WI38 (cell line): ENCODE results near the gene CACNB1.

Experiments used
- H3K4me3 ChIP-seq: 2 replicates; pipeline ENCODE4 v1.5.1; 2011; ENCODE audit warnings: low read depth, mild to moderate bottlenecking, control low read depth, low read length
- CTCF ChIP-seq: IDR thresholded peaks from 2 replicates; pipeline ENCODE4 v1.5.1; 2012; ENCODE audit warnings: low read depth, mild to moderate bottlenecking, control low read depth, low read length

The CACNB1 gene

DNA sequence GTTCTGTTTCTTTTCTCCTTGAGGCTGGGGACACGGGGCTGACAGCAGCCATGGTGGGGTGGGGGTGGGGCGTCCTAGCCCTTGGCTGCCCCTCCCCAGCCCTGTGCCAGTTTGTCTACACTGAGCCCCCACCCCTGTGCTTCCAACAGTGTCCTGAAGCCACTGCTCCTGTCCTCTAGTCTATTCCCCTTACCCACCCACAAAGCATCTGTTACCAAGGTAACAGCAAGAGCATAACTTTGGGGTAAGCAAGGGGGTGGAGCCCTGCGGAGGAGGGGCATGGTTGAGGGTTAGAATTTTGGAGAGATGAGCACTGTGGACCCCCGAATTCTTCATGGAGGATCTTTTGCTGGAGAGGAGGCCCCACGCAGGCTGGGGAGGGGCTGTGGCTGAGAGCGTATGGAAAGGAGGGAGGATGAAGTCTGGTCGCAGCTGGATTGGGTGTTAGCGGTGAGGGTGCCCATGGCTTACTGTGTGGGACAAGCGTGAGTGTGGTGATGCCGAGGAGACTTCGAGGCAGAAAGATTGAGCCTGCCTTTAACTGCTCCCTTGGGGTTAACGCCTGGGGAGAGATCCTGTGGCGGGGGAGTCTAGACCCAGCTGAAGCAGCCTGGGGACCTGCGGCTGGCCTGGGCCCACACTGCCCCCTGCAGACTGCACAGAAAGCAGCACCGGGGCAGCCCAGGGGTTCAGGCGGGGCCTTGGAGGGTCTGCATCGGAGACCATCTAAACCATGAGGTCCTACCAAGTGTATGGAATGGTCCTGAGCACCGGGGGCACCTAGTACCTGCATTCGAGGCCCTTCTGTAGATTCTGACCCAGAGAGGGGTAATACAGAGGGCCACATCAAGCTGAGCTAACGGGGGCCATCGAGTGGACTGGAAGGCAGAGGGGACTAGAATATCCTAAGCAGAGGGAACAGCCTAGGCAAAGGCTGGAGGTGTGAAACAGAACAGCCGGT, 34.4 kb upstream of the CACNB1 start:
- H3K4me3 ChIP-seq = no peak overlapping the region
- TF ChIP-seq CTCF = peak; percentile 77

DNA sequence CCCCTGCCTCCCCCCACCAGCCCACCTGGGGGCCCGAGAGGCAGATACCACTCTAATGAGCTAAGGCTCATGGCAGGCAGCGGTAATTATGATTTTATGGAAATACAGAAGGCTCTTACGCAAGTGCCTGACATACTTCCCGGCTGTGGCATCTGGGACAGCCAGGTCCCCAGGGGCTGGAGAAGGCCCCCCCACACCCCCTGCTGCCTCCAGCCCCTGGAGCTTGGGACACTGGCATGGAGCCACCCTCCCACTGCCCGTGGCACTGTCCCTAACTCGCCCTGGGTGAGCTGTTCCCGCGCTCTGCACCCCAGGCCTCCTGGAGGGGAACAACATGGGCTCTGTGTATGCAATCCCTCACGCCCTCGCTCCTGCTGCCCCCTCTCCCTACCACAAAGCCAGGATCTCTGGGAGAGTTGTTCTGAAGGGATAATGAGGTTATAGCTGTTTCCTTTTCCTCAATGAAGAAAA, 33.7 kb upstream of the CACNB1 start:
- no peak for TF ChIP-seq CTCF
- H3K4me3 ChIP-seq = no peak overlapping the region

GRCh38 chr17:39230361-39230760, 32.9 kb upstream of the CACNB1 start:
- no peak overlapping the region for H3K4me3 ChIP-seq
- TF ChIP-seq CTCF = no peak

- no peak for TF ChIP-seq CTCF
- no peak overlapping the region for H3K4me3 ChIP-seq
Measured at GRCh38 chr17:39229274-39229913, 31.9 kb upstream of the CACNB1 start.

- H3K4me3 ChIP-seq = no peak overlapping the region
- TF ChIP-seq CTCF = no peak
Measured at GRCh38 chr17:39227364-39227919, 30.0 kb upstream of the CACNB1 start.

DNA sequence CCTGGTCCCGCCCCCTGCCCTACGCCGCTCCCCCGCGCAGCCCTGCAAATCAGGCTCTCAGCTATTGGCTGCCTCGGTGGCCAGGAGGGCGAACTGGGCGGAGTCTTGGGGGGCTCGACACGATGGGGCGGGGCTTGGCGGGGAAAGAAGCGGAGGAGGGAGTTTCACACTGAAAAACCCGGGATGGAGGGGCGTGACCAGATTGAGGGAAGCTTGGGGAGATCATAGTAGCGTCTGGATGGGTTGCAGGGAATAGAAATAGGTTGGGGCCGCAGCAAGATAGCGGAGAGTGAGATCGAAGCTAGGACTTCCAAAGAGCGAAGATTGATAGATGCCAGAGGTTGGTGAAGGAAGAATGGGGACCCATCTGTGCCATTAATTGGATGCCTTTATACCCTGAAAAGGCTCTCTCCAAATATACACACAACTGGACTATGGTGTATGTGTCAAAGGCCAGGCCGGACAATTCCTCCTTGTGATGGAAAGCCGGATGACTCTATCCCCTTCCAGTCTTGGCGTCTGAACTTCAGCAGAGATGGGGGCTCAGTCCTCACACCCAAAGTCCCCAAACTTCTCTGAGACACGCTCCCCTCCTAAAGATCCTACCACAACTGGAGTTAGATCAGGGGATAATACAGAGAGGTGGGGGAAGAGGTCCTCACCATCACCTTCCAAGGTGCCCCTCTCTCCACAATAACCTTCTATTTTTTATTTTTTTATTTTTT, 28.7 kb upstream of the CACNB1 start:
- no peak for TF ChIP-seq CTCF
- peak overlapping the region; percentile 41 for H3K4me3 ChIP-seq
